ENCODE data around the gene QRICH2. TPM values are rescaled to one million over a fixed set of nuclear protein-coding genes. Genes with fewer than 3 reads are reported as not detected.
"Not testable (repeated sequence)": the region's sequence is repeated elsewhere in the genome, so short reads cannot be mapped to it uniquely, and the experiment has no call there.

QRICH2 gene
- 1.8 TPM for total RNA-seq
- long read RNA-seq, partial matches to known transcripts: 0 of 1 reads
- long read RNA-seq, other reads (novel, unspliced or antisense): 1 of 1 reads

- intact Hi-C loops (cut with DNase I): no loop called here
- DNase-seq (ENCODE audit: low spot score): no peak
Observed at GRCh38 chr17:76307966-76308338, at the start of gene QRICH2. TSS of gene QRICH2 (minus strand) at chr17:76308276. CDS start at chr17:76307998, 278 bp downstream.

- intact Hi-C loops (cut with DNase I): no loop called here
- DNase-seq (ENCODE audit: low spot score): no peak
Observed at GRCh38 chr17:76357597-76358158, 49.6 kb upstream of the QRICH2 start.

- DNase-seq (ENCODE audit: low spot score): no peak
- intact Hi-C loops (cut with DNase I): no loop called here
Observed at GRCh38 chr17:76356803-76357456, 48.9 kb upstream of the QRICH2 start.

- no peak for DNase-seq (ENCODE audit: low spot score)
- intact Hi-C loops (cut with DNase I): loop anchor here (1.0 kb wide), 1 partner anchor 29 kb away; the partner anchor contains the start of gene SPHK1
Observed at GRCh38 chr17:76354747-76355310, 46.8 kb upstream of the QRICH2 start.

- intact Hi-C loops (cut with DNase I): loop anchor here (1.0 kb wide), 1 partner anchor 30 kb away; the partner anchor contains the start of gene SPHK1
- DNase-seq (ENCODE audit: low spot score): no peak
Observed at GRCh38 chr17:76354317-76354729, 46.2 kb upstream of the QRICH2 start.

GRCh38 chr17:76353599-76354316 is 45.7 kb upstream of the QRICH2 start, which contains the start of gene PRPSAP1:
TSS of gene PRPSAP1 (minus strand) at chr17:76353916. CDS start at chr17:76353703, 213 bp downstream.
- intact Hi-C loops (cut with DNase I): loop anchor here (1.0 kb wide), 1 partner anchor 31 kb away; the partner anchor contains the start of gene SPHK1
- DNase-seq (ENCODE audit: low spot score): peak; percentile 94

- DNase-seq (ENCODE audit: low spot score): no peak
- intact Hi-C loops (cut with DNase I): no loop called here
Observed at GRCh38 chr17:76353004-76353598, 45.0 kb upstream of the QRICH2 start.

- no peak for DNase-seq (ENCODE audit: low spot score)
- intact Hi-C loops (cut with DNase I): no loop called here
Observed at GRCh38 chr17:76351526-76352071, 43.5 kb upstream of the QRICH2 start.

GRCh38 chr17:76350463-76350862 is 42.4 kb upstream of the QRICH2 start:
- DNase-seq (ENCODE audit: low spot score): no peak
- intact Hi-C loops (cut with DNase I): no loop called here

- intact Hi-C loops (cut with DNase I): not testable (repeated sequence)
Observed at GRCh38 chr17:76346936-76347335, 38.9 kb upstream of the QRICH2 start.

GRCh38 chr17:76345377-76345974 is 37.4 kb upstream of the QRICH2 start:
- intact Hi-C loops (cut with DNase I): no loop called here
- no peak for DNase-seq (ENCODE audit: low spot score)

More at GRCh38 chr17:76346936-76347335, 38.9 kb upstream of the QRICH2 start:
- not testable (repeated sequence) for DNase-seq (ENCODE audit: low spot score)

- DNase-seq (ENCODE audit: low spot score): no peak
- intact Hi-C loops (cut with DNase I): no loop called here
Observed at GRCh38 chr17:76343106-76343505, 35.0 kb upstream of the QRICH2 start.

GRCh38 chr17:76341301-76341700 is 33.2 kb upstream of the QRICH2 start:
- DNase-seq (ENCODE audit: low spot score): no peak
- intact Hi-C loops (cut with DNase I): no loop called here

- intact Hi-C loops (cut with DNase I): no loop called here
- no peak for DNase-seq (ENCODE audit: low spot score)
Observed at GRCh38 chr17:76337413-76337777, 29.3 kb upstream of the QRICH2 start.

- DNase-seq (ENCODE audit: low spot score): no peak
- intact Hi-C loops (cut with DNase I): no loop called here
Observed at GRCh38 chr17:76336756-76337412, 28.8 kb upstream of the QRICH2 start.

GRCh38 chr17:76335716-76336381 is 27.8 kb upstream of the QRICH2 start:
- no peak for DNase-seq (ENCODE audit: low spot score)
- intact Hi-C loops (cut with DNase I): no loop called here

- intact Hi-C loops (cut with DNase I): no loop called here
- no peak for DNase-seq (ENCODE audit: low spot score)
Observed at GRCh38 chr17:76333673-76334505, 25.8 kb upstream of the QRICH2 start.

Data from cardiac septum (tissue), 1 donor.